Inferior parietal cortex (tissue), 1 donor: ENCODE results near the gene KIAA0513.
"Not testable (repeated sequence)": the region's sequence is repeated elsewhere in the genome, so short reads cannot be mapped to it uniquely, and the experiment has no call there.

ENCODE experiments used
- DNase-seq: peaks from one replicate; pipeline ENCODE4 v3.0.0-alpha.2; 2016; ENCODE audit errors: extremely low spot score

Gene KIAA0513

GRCh38 chr16:85111184-85111583 lies 83.6 kb downstream of the KIAA0513 start:
- DNase-seq = no peak

- DNase-seq = no peak
These were observed 84.8 kb downstream of the KIAA0513 start, which contains the start of gene CIBAR2 for GRCh38 chr16:85112364-85112763. TSS of gene CIBAR2 (minus strand) at chr16:85112472. CDS start at chr16:85112352, 120 bp downstream.

GRCh38 chr16:85113168-85113733 lies 85.7 kb downstream of the KIAA0513 start:
- DNase-seq = no peak

- no peak for DNase-seq
These were observed 86.3 kb downstream of the KIAA0513 start for GRCh38 chr16:85113913-85114312.

GRCh38 chr16:85114909-85115567 lies 87.4 kb downstream of the KIAA0513 start:
- DNase-seq = peak; percentile 81

GRCh38 chr16:85117418-85117817 lies 89.8 kb downstream of the KIAA0513 start:
- DNase-seq = no peak

- DNase-seq = no peak
These were observed 92.4 kb downstream of the KIAA0513 start for GRCh38 chr16:85120006-85120340.

- not testable (repeated sequence) for DNase-seq
These were observed 95.8 kb downstream of the KIAA0513 start for GRCh38 chr16:85123441-85123840.

GRCh38 chr16:85123891-85124635 lies 96.5 kb downstream of the KIAA0513 start:
- no peak for DNase-seq

GRCh38 chr16:85124636-85125346 lies 97.2 kb downstream of the KIAA0513 start:
- DNase-seq = no peak

- no peak for DNase-seq
These were observed 98.2 kb downstream of the KIAA0513 start for GRCh38 chr16:85125570-85126393.

- DNase-seq = no peak
These were observed 98.8 kb downstream of the KIAA0513 start for GRCh38 chr16:85126394-85126704.

- no peak for DNase-seq
These were observed 99.2 kb downstream of the KIAA0513 start for GRCh38 chr16:85126705-85127378.

GRCh38 chr16:85127379-85127723 lies 99.8 kb downstream of the KIAA0513 start:
- DNase-seq = no peak

GRCh38 chr16:85128079-85128837 lies 100.7 kb downstream of the KIAA0513 start:
- DNase-seq = no peak

- DNase-seq = no peak
These were observed 102.5 kb downstream of the KIAA0513 start for GRCh38 chr16:85129876-85130704.

- DNase-seq = no peak
These were observed 103.1 kb downstream of the KIAA0513 start for GRCh38 chr16:85130705-85131028.

- DNase-seq = no peak
These were observed 105.1 kb downstream of the KIAA0513 start for GRCh38 chr16:85132456-85133289.

- DNase-seq = no peak
These were observed 105.7 kb downstream of the KIAA0513 start for GRCh38 chr16:85133290-85133599.
